NCI-H1694 treated with DMSO at 0.1 percent for 48 hours (cell line): ENCODE data around the gene PTPRO.

Source experiments
- DNase-seq: peaks from one replicate; lab custom pipeline; 2025; lab: John Stamatoyannopoulos, UW

PTPRO gene

GRCh38 chr12:15527201-15528080 lies 205.1 kb downstream of the PTPRO start:
- DNase-seq: no peak

GRCh38 chr12:15528666-15529065 lies 206.4 kb downstream of the PTPRO start:
- DNase-seq: no peak

DNA sequence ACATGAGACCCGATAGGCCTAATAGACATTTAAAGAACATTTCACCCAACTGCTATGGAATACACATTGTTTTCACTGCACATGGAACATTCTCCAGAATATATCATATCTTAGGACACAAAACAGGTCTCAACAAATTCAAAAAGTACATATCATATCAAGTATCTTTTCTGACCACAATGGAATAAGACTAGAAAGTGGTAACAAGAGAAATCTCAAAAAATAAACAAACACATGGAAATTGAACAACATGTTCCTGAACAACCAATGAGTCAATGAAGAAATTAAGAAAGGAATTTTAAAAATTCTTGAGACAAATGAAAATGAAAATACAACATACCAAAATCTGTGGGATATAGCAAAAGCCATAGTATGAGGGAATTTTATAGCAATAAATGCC lies 208.1 kb downstream of the PTPRO start:
- DNase-seq: no peak

DNA sequence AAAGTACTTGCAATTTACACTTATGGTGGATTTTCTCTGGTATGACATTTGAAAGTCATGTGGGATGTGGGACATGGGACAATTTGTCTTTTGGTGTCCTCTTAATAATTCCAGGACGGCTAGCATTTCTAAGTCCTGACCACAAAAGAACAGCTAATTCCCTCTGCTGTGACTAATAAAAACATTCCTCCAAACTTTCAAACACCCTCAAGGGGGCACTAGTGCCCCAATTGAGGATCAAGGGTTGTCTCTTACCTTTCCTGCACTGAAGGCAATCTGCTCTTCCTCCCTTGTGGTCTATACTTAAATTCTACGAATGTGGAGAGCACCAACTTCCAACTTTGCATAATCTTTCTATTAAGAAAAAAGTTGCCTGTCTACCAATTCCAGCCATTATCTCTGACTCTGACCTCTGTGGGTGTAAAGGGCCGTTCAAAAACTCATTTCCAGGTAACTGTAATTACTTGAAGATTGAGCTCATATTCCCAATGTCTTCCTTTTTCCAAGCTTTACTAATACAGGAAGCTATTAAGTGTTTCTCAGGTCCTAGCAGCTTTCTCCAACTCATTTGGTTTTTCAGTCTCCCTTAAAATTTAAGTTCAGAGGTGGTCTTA lies 210.2 kb downstream of the PTPRO start:
- peak; percentile 52 for DNase-seq

DNA sequence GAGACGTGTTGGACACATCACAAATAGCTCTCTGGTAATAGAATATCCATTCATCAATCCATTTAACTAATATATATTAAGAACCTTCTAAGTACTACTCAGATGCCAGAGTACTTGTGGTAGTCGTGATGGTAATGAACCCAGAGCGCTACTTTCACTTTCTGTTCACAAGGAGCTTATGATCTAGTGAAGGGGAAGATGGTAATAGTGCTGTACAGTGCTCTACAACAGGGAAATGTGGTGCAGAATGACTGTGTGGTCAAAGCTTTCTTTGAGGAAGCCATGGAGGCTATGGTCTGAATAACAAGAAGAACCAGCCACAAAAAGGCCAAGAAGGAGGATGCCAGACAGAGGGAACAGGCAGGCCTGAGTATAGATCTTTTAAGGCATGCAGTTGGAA lies 212.0 kb downstream of the PTPRO start:
- DNase-seq: no peak

DNA sequence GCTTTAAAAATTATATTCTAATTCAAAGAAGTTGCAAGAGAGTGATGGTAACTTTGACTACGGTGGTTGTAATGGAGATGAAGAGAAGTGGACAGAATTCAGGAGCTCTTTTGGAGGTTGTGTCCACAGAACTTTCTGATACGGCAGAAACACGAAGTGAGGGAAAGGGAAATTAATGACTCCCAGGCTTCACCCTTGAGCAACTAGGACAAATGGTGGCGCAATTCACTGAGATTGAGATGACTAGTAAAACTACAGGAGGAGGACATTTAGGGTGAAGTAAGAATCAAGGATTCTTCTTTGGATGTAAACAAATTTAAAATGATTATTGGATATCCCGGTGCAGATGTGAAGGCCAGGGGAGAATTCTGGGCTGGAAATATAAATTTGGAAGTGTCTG lies 212.6 kb downstream of the PTPRO start:
- no peak for DNase-seq

GRCh38 chr12:15535352-15535781 lies 213.1 kb downstream of the PTPRO start:
- no peak for DNase-seq

GRCh38 chr12:15536446-15536845 lies 214.1 kb downstream of the PTPRO start:
- no peak for DNase-seq

DNA sequence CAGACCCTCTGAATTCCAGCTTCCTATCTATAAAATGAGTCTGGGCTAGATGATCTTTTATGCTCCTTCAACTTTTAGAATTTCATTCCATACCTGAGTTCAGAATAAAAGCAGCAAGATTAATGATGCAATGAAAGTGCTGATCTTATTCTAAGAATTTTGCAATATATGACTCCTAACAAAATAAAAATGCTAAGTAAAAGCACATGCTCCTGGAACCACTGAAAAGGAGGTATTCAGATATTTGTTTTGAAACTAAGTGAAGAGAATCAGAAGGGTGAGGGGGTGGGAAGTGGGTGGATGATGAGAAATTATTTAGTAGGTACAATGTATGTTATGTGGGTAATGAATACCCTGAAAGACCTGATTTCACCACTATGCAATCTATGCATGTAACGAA lies 216.6 kb downstream of the PTPRO start:
- no peak for DNase-seq

- DNase-seq: no peak
These were observed 217.7 kb downstream of the PTPRO start for GRCh38 chr12:15540005-15540404.

GRCh38 chr12:15540469-15540872 lies 218.2 kb downstream of the PTPRO start:
- no peak for DNase-seq

- DNase-seq: no peak
These were observed 219.8 kb downstream of the PTPRO start for GRCh38 chr12:15541996-15542631.

DNA sequence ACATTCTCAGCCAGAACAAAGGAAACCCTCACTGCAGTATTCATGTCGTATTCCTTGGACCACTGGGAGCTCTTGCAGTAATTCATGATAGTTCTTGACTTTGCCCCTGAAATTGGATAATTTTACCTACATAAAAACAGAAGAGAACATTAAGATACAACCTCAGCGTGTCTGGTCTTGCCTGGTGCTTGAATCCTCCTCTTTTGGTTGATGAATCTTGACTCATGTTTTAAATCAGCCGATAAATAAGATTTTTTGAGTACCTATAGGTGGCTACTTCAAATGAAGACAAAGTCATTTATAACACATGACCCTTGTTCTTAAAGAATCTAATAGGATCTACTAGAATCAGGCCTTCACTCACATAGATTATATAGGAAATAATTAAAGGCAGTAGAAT lies 221.0 kb downstream of the PTPRO start:
- DNase-seq: no peak

DNA sequence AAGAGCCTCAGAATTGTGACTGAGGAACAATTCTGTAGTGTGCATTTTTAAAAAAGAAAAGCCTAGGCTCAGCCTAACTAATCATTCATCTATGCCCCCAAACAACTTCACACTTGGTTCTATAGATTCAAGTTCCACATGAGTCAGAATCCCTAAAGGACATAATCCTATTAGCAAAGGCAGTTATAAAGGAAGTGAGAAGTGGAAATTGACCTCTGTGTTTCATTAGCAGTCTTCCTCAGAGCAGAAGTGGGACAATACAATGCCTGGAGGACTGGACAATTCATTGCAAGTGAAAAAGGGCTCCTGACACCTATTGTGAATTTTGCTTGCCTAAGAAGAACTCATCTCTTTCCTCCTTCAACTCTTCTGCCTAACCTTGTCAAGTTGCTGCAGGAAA lies 222.3 kb downstream of the PTPRO start:
- no peak for DNase-seq

- no peak for DNase-seq
These were observed 223.0 kb downstream of the PTPRO start for GRCh38 chr12:15545334-15545733.

DNA sequence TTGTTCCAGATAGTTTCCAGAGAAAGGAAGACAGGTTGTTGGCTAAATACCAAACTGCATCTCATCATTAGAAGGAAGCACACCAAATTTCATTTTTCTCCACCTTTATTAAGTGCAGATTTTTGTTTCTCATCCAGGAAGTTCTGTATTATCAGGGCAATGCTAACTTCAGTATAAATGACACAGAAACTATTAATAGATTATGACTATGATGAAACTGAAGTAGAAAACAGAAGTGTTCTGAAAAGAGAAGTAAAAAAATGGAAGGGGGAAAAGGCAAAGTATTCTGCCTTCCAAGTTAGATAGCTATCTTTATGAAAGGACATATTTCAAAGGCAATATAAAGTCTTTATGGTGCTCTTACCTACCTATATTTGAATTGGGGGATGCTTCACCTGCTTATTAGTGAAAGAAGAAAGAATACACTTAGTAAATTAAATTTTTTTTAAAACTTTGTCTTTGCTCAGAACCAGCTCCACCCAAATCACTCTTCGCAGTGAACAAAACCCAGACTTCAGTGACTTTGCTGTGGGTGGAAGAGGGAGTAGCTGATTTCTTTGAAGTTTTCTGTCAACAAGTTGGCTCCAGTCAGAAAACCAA lies 223.9 kb downstream of the PTPRO start:
- DNase-seq: no peak

DNA sequence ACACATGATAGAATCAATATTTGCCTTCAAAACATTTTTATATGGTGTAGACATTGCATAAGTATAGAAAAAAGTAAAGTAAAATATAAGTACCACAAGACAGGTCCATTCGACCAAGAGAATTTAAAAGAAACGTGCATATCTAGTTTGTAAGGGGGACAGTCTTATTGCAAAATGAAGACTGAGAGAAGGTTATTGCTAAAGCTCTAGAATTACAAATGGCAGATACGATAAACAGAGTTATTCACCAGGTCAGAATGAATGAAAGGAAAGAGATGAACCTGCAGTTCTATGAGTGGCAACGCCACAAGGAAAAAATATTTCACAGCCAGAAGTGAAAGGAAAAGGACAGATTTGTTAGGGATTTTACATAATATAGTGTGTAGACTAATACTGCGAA lies 224.8 kb downstream of the PTPRO start:
- no peak for DNase-seq

DNA sequence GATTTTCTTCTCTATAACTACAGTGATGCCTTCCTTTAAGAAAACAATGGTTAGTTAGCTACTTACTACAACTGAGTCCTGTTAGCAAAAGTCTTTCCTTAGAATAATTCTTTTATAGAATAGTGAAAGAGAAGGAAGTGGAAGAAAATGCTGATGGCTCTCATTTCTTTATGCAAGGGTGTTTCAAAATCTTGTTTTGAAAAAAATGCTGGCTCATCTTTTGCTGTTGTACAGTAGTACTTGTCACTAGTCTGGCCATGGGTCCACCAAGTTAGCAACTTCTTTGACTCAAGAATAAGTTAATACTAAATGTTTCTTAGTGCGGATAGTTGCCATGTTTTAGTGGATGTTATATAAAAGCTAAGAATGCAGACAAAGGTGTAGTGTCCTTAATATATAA lies 225.4 kb downstream of the PTPRO start:
- DNase-seq: no peak

DNA sequence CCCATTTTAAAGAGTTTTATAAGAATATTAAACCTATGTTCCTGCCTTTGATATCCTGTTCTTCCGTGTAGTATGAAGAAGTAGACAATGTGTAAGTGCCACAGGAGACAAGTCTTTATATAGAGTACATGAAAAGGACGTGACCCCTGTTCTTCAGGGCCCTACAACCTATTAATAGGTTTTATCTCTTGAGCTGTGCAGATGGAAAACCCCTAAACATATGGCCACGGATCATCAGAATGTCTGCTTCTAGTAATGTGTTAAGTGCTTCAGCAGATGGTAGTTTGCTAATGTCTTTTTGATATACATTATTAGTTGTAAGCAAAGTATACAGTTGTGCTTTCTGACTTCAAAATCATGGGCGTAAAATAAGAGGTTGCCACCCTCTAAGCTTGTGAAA lies 228.5 kb downstream of the PTPRO start:
- DNase-seq: peak; percentile 90

DNA sequence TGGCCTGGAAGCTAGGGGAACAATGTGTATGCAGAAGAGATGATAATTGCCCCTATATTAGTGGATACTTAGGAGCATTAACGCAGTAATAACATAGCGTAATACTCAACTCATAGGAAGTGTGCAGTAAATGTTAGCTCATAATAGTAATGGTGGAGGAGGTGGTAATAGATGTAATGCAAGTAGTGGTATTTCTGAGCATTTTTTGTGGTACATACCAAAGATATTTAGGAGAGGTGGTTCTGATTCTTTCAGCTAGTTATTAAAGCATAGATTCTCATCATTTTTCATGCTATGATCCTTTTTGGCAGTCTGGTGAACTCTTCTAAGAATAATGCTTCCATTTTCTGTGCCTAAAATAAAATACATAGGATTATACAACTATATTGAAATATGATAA lies 233.1 kb downstream of the PTPRO start:
- no peak for DNase-seq

- DNase-seq: no peak
These were observed 234.2 kb downstream of the PTPRO start for GRCh38 chr12:15556411-15557102.

DNA sequence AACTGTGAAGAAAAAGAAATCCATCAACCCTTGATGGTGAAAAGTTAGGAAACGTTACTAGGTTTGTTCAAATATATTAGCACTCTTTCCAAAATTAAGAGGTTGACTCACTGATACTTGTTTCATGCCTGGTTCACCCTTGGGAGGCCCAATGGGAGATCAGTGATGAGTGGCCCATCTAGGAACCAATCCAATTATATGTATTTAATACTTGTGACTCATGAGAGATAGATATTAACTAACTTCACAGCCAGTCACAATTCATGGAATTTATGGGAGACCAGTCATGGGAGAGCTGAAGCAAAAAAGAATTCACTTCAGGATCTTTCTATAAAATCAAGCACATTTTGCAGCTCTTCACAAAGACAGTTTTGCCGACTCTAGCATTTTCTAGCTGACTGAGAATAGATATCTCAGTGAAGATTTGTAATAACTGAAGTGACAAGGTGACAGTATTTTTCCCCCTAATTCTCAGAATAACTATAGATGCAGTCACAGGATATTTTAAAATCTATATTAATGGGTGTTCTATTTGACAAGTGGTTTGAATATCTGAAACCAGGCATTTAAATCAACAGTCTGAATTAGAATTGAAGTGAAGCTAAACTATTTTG lies 236.7 kb downstream of the PTPRO start:
- no peak for DNase-seq
